AG09309 (cell line): ENCODE data around the gene YIF1B.
A peak's percentile ranks its signal among the peaks of the same experiment; 100 is the strongest.

Source experiments
- DNase-seq: peaks from one replicate; pipeline ENCODE4 v3.0.0-alpha.2; 2010; ENCODE audit warnings: low read depth
- H3K4me3 ChIP-seq: 2 replicates; pipeline ENCODE4 v1.5.1; 2011; ENCODE audit warnings: mild to moderate bottlenecking, low read depth, low read length, moderate library complexity; ENCODE audit not compliant: control insufficient read depth
- TF ChIP-seq, protein P1 (sequence below): IDR thresholded peaks from 2 replicates; pipeline ENCODE4 v1.5.1; 2011; ENCODE audit warnings: mild to moderate bottlenecking, low read depth, low read length, inconsistent platforms; ENCODE audit not compliant: insufficient read depth, control insufficient read depth; ENCODE audit errors: missing control alignments

YIF1B gene

DNA sequence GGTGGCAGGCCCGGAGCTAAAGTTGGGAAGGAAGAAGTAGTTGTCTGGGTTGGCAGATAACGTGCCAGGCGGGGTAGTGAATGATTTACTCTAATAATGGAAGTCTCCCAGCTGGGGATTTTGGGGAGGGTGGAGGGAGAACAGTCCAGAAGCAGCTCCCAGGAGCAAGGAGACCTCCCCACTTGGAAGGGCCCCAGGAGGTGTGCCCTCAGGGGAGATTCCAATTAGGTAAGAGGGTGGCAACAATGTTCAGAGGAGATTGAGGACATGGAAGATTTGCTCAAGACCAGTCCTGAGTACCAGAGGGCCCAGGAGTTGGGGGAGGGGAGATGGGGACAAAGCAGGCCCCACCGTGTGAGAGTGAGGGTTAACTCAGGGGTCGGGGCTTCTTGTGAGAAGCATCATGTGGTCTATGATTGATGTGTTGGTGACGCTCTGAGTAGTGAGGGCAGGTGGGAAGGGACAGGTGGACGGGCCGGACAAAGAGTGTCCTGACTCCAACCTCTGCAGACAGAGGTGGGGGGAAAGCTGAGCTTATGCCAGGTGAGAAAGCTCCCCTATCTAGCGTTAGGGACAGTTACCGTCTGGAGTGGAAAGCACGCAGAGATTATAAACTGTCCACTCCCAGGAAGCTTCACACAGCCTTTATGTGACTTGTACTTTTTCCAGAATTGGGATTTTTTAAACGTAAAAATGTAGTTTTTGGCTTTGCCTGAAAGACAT is 47.8 kb downstream of the YIF1B start:
- no peak overlapping the region for H3K4me3 ChIP-seq
- DNase-seq: no peak
- TF ChIP-seq, protein P1, sequence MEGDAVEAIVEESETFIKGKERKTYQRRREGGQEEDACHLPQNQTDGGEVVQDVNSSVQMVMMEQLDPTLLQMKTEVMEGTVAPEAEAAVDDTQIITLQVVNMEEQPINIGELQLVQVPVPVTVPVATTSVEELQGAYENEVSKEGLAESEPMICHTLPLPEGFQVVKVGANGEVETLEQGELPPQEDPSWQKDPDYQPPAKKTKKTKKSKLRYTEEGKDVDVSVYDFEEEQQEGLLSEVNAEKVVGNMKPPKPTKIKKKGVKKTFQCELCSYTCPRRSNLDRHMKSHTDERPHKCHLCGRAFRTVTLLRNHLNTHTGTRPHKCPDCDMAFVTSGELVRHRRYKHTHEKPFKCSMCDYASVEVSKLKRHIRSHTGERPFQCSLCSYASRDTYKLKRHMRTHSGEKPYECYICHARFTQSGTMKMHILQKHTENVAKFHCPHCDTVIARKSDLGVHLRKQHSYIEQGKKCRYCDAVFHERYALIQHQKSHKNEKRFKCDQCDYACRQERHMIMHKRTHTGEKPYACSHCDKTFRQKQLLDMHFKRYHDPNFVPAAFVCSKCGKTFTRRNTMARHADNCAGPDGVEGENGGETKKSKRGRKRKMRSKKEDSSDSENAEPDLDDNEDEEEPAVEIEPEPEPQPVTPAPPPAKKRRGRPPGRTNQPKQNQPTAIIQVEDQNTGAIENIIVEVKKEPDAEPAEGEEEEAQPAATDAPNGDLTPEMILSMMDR: no peak

DNA sequence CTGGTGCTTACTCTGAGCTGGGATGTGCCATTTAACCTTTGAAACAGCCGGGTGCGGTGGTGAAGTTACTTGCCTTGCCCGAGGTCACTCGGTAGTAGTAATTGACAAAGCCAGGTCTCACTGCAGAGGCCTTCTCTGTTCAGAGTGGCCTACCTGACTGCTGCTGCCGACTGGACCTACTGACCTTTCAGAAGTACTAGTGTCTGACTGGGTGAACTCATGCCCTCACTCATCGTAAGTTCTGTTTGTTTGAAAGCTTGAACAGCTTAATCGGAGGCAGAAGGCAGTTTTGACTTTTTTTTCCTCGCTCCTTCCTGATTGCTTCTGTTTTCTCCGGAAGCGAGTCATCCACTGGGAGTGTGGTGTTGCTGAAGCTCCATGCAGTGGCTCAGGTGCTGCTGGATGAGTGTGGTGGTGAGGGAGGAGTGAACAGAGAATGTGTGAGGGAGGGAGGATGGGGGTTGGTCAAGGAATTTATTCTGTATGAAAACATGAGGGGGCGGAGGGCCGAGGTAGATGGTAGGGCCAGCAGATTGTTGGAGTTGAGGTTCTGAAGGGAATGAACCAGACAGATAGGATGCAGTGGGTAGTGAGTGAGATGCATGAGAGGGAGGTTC is 48.7 kb downstream of the YIF1B start:
- no peak for DNase-seq
- TF ChIP-seq, protein P1: no peak
- H3K4me3 ChIP-seq: no peak overlapping the region

DNA sequence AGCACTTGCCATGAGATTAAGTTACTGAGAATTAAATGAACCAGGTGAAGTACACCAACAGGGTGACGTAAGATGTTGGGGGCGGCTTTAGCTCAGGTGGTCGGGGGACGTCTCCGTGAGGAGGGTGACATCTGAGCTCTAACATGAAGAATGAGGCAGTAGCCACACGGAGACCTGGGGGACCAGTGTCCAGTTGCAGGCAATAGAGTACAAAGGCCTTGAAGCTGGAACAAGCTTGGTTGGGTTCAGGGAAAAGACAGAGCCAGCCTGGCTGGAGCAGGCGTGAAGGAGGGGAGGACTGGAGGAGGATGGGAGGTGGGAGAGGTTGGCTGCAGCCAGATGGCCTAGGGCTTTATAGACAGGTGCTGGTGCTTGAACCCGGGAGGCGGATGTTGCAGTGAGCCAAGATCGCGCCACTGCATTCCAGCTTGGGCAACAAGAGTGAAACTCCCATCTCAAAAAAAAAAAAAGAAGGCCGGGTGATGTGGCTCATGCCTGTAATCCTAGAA is 49.8 kb downstream of the YIF1B start:
- no peak overlapping the region for H3K4me3 ChIP-seq
- DNase-seq: no peak

GRCh38 chr19:38265213-38265861 is 50.4 kb downstream of the YIF1B start:
- no peak overlapping the region for H3K4me3 ChIP-seq
- TF ChIP-seq, protein P1: no peak
- no peak for DNase-seq

More for the DNA sequence above, 49.8 kb downstream of the YIF1B start:
- TF ChIP-seq, protein P1: no peak

DNA sequence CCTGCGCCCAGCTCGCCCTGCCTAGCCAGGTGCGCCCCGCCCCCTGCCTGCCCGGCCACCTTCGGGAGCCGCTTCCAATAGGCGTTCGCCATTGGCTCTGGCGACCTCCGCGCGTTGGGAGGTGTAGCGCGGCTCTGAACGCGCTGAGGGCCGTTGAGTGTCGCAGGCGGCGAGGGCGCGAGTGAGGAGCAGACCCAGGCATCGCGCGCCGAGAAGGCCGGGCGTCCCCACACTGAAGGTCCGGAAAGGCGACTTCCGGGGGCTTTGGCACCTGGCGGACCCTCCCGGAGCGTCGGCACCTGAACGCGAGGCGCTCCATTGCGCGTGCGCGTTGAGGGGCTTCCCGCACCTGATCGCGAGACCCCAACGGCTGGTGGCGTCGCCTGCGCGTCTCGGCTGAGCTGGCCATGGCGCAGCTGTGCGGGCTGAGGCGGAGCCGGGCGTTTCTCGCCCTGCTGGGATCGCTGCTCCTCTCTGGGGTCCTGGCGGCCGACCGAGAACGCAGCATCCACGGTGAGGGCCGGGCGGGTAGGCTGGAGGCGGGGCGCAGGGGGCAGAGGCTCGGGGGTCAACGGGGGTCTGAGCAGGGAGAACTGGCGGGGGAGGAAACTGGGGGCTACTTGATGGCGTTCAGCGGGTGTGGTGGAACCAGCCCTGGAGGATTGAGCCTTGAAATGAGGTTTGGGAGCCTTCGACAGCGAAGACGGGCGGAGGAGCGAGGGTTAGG is 51.1 kb downstream of the YIF1B start, which contains the start of gene SPINT2:
TSS of gene SPINT2 (plus strand) at position 88 of the 727 bp plus-strand sequence. CDS start at position 408, 320 bp downstream.
- TF ChIP-seq, protein P1: no peak
- DNase-seq: no peak
- H3K4me3 ChIP-seq: peak within 1 kb of the TSS; percentile 41
